M059J (cell line): ENCODE results near the gene BBX. TPM values are rescaled to one million over a fixed set of nuclear protein-coding genes. Genes with fewer than 3 reads are reported as not detected.
"Not testable (repeated sequence)": the region's sequence is repeated elsewhere in the genome, so short reads cannot be mapped to it uniquely, and the experiment has no call there.

ENCODE experiments used
- DNase-seq: peaks from one replicate; pipeline ENCODE4 v3.0.0-alpha.2; 2012; ENCODE audit warnings: low read depth
- total RNA-seq: library from RNA; depleted of rRNA; stranded (reverse); fragments of >200 nt; shearing (Covaris generic); gene quantifications from 2 replicates; pipeline ENCODE4 v1.2.3, GENCODE V29; 2014

BBX gene
- total RNA-seq, 1 experiment from 2014 or later: 81.8 TPM

DNA sequence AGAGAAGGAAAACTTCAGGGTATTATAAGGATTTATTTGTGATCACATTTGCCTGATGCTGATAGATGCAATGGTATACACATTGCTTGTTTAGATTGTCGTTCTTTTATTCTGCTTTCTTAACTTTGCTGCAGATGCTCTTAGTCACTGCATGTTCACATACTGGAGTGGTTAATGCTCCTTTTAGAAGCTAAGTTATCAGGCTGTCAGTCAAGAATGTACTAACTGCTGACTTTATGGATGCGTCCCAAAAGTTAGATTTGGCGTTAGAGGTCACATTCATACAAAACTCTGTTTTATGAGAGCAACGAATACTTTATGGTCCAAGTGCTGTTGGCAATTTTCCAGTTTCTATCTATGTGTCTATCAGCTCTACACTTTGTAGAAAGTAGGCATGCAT is 160.7 kb downstream of the BBX start:
- DNase-seq: peak; percentile 20

DNA sequence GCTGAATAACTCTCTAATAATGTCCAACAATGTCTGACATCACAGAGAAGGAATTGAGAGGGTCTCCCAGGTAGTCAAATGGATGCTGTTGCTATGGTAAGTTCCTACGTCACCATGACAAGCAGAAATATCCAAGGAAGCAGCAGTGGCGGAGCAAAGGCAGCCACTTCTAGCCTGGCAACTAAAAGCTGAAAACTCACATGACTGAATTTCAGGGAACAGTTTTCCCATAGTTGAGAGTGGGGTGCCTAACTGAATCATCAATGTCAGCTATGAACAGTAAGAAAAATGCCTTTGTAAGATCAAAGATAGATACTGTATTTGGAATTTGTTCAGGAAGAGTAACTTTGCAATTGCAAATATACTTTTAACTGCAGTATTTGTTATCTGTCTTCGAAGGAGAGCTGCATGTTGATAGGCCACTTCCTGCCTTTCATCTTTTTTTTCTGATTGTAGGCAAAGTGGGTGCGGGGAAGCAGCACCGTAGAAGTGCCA is 161.7 kb downstream of the BBX start:
- no peak for DNase-seq

DNA sequence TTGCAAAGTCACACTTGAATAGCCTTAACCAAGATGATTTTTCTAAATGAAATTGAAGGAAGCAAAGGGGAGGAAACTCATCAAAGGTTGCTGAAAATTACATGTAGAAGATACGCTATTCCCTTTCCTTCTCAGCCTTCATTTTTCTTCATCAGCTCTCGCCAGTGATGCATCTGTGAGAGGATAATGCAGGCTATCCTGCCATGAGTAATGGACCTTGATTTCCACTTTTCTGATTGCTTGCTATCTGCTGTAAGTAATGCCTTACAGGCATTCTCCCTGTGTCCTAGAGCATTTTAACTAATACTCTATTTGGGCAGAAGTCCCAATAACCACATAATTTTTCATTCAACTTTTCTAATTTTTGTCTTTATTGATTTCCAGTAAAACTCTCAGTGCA is 162.6 kb downstream of the BBX start:
- DNase-seq: no peak

DNA sequence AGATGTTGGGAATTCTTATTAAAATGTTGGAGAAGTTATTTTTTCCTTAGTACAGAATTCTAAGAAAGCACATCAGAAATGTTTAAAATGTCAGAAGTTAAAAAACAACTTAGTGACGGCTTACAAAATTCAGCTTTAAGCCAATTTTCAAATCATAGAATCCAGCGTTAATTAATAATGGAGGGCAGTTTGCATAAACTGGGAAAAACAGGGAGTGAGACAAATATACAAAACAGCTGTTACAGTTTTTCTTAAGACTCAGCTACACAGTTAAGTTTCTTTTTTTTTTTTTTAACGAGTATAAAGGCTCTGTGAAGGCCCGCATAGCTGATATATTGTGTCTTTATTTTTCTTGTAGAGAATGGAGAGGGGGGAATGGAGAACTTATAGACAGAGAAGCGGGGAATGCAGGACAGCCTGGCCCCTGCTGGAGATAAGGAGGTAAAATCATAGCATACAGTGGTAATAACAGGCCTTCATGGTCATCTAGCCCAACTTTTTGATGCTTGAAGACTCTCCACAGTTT is 164.4 kb downstream of the BBX start:
- no peak for DNase-seq

DNA sequence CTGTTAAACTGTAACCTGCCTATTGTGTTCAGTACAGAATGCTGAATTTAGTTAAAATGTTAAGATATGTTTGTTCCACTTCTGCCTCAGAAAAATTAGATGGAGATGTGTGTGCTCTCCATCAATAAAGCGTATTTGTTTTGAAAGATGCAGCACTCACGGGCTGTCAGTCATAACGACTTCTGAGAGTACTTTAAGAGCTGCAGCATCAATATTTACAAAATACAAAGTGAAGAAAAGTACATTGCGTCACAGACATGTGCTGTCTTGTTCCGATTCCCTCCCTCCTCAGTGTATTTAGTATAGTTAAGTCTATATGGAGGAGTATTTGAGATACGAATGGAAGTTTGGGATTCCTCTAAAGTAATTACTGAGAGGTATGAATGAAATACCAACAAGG is 166.6 kb downstream of the BBX start:
- DNase-seq: no peak

DNA sequence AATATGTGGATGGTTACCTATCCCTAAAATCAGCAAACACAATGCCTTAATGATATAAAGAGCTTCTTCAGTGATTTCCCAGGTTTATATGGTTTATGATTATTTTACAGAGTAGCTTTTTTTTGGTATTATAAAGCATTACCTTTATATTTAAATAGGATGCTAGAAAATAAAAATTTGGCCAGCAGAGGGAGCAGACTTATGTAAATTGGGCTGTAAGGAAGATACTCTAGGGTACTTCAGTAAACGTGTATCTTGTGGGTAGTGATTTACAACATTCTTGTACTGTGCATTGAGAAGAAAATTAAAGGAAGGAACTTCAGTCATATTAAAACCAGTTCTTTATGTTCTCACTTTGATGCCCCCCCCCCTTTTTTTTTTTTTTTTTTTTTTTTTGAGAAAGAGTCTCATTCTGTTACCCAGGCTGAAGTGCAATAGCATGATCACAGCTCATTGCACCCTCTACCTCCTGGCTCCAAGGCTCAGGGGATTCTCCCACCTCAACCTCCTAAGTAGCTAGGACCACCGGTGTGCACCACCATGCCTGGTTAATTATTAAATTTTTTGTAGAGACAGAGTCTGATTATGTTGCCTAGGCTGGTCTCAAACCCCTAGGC is 167.9 kb downstream of the BBX start:
- DNase-seq: peak; percentile 59

DNA sequence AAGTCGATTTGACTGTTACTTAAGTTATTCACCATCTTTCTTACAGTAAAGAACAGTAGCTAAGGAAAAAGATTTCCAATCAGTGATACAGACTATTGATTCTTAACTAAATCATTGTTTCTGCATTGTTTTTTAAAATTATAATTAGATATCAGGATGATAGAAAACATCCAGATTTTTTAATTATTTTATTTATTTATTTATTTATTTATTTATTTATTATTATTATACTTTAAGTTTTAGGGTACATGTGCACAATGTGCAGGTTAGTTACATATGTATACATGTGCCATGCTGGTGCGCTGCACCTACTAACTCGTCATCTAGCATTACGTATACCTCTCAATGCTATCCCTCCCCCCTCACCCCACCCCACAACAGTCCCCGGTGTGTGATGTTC is 169.2 kb downstream of the BBX start:
- DNase-seq: not testable (repeated sequence)

DNA sequence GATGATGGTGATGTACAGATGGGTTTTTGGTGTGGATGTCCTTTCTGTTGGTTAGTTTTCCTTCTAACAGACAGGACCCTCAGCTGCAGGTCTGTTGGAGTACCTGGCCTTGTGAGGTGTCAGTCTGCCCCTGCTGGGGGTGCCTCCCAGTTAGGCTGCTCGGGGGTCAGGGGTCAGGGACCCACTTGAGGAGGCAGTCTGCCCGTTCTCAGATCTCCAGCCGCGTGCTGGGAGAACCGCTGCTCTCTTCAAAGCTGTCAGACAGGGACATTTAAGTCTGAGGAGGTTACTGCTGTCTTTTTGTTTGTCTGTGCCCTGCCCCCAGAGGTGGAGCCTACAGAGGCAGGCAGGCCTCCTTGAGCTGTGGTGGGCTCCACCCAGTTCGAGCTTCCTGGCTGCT is 174.6 kb downstream of the BBX start:
- DNase-seq: not testable (repeated sequence)

DNA sequence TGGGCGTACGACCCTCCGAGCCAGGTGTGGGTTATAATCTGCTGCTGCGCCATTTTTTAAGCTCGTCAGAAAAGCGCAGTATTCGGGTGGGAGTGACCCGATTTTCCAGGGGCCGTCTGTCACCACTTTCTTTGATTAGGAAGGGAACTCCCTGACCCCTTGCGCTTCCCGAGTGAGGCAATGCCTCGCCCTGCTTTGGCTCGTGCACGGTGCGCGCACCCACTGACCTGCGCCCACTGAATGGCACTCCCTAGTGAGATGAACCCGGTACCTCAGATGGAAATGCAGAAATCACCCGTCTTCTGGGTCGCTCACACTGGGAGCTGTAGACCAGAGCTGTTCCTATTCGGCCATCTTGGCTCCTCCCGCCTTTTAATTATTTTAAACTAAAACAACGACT is 175.1 kb downstream of the BBX start:
- not testable (repeated sequence) for DNase-seq

DNA sequence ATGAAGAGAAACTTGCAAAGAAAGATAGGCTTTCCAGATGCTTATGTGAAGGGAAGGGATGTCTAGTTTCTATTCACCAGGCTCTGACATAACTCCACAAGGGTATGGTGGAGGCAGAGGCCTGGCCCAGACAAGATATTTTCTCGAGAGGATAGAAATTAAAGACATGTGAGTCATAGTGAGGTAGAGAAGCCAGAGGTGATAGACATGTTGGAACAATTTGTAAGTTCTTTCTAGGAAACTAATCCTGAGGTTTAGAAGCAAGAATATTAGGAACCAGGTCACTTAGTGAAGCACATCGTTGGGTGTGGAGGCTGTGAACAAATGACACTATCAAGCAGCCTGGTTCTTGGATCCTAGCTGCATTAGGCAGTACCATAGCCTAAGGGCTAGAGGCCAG is 176.9 kb downstream of the BBX start:
- DNase-seq: peak; percentile 41

DNA sequence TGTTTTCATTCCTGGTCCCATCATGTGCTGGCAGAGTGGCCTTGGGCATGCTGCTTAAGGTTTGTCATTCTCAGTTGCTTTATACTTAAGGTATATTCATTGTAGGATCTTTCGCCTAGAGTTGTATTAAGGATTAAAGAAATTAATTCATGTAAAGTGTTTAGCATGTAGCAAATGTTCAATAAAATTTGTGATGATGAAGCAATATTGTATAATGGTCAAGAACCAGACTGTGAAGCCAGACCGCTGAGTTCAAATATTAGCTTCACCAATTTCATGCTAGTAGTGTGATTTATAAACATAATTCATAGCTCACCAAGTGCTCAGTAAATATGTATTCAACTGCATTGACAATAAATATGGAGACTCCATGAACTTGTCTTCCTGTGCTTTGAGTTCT is 178.5 kb downstream of the BBX start:
- DNase-seq: no peak

DNA sequence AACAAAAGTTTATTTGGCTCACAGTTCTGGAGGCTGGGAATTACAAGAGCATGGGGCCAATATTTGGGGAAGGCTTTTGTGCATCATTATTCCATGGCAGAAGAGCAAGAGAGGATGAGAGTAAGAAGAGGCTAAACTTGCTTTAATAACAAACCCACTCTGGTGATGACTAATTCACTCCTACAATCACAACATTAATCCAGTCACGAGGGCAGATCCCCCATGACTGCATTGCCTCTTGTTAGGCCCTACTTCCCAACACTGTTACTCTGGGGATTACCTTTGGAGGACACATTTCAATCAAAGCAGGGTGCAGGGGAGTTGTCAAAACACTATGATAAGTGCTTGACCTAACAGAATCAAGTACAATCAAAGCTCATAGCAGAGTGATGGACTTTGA is 181.7 kb downstream of the BBX start:
- peak; percentile 42 for DNase-seq

DNA sequence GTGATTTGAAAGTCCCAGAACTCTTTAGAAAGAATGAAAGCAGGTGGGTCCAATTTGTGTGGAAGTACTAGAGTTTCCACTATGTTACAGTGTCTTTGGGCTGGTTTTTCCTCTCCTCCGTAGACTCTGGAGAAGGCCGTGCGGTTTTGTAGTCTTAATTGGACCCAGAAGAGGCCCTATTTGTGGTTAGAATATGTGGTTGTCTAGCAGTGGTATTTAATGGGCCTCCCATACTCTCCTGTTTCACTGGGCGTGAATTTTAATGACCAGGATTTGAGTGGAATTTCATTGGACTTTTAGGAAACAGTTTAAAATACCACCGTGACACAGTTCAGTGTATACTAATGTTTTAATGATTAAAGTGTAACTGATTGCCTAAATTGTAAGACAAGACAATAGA is 182.3 kb downstream of the BBX start:
- DNase-seq: peak; percentile 20

DNA sequence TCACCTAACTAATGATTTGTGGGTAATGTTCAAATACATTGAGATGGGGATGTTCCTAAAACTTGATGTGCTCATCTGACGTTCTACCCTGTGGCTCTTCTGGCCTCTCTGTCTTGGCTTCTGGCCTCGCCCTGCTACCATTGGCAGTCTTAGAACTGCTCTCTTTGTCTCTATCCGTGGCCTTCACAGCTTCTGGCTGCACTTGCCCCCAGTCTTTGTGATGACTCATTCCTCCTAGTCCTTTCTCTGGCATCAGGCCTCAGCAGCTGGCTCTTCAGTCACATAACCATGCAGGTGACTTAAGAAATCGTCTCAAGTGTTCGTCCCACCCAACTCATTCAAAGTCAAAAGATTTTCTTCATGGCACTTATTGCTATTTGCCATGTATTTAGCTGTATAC is 188.1 kb downstream of the BBX start:
- peak; percentile 55 for DNase-seq

DNA sequence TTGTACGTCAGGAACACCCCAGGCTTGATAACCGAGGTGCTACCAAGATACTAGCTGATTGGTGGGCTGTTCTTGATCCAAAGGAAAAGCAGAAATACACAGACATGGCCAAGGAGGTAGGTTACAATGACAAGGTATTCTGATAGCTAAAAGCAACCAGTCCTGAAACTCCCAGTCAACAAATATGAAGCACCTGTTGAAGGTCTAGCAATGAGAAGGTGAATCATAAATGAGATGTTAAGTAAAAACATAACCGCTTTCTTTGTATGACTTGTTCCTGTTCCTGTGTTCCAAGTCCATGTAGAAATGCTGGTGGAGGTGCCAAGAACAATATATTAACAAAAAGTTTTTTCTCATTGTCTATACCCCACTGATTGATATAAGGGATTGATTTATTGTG is 194.0 kb downstream of the BBX start:
- DNase-seq: no peak

DNA sequence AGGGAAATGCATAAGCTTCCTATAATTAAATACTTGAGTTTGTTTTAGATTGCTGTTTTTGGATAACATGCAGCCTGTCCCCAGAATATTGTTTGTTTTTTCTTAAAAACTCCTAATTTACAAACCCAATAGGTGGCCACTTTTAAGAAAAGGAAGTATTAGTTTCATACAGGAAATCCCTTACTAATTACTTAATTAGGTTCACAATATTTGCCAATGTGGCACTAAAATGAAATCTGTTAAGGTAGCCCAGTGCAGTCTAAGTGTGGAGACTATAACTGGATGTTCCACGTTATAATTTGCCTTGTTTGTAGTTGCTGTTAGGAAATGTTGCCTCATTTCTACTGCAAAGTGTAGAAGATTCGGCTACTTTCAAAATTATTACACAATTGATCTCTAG is 195.8 kb downstream of the BBX start:
- no peak for DNase-seq

DNA sequence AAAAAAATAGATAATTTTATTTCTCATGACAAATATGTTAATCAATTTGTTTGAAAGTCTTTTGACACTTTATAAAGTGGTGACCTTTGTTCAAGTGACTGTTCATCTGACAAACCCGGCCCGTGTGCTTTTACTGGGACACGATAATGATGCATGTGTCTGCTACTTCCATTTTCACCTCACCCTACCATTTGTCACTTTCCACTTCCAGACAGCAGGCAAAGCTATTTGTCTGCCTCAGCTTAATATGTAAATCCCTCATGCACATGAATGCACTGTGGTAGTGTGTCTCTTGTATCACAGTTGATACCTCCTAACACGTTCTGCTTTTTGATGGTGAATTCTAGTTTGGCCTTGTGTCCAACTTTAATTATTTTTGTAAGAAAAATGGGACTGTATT is 204.3 kb downstream of the BBX start:
- DNase-seq: no peak

DNA sequence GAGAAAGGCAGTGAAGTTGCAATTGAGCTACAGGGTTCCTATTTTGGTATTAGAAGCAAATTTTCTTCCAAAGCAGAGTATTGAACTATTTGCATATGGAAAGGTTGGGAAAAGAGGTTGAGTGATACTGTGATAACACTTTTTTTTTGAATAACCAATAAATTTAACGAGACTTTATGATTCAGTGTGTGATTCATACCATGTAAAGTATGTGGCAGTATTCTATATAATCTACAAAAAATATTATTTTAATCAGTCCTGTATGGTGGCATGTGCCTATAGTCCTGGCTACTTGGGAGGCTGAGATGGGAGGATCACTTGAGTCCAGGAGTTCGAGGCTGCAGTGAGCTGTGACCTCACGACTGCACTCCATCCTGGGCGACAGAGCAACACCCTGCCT is 206.9 kb downstream of the BBX start:
- DNase-seq: no peak

DNA sequence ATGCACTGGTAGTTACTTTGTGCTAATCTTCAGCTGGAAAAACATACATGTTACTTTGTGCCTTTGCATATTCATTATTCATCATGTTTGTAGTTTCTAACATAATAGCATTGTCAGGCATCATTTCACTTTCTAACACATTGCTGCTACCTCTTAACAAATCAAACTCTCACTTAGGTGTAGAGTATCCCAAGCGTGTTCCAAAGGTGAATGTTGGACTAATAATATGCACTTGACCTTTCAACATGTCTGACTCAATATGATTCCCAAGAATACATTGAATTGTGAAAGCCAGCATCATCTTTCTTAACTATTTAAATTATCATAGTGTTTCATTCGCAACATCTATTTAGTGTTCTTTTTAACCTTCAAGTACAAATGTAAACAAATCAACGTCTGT is 211.6 kb downstream of the BBX start:
- DNase-seq: no peak

DNA sequence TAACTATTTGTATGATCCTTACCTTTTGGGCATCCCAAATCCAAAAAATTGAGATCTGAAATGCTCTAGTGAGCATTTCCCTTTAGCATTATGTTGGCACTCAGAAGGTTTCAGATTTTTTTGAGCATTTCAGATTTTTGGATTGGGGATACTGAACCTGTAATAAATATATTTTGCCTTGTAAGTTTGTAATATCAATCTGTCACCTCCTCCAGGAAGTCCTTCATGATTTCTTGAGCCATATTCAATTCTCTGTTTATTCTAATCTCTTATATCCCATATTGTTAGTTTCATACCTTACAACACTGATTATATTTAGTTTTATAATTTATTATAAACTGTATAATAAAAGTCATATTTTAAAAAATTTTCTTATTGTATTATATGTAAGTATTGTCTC is 215.2 kb downstream of the BBX start:
- DNase-seq: no peak

DNA sequence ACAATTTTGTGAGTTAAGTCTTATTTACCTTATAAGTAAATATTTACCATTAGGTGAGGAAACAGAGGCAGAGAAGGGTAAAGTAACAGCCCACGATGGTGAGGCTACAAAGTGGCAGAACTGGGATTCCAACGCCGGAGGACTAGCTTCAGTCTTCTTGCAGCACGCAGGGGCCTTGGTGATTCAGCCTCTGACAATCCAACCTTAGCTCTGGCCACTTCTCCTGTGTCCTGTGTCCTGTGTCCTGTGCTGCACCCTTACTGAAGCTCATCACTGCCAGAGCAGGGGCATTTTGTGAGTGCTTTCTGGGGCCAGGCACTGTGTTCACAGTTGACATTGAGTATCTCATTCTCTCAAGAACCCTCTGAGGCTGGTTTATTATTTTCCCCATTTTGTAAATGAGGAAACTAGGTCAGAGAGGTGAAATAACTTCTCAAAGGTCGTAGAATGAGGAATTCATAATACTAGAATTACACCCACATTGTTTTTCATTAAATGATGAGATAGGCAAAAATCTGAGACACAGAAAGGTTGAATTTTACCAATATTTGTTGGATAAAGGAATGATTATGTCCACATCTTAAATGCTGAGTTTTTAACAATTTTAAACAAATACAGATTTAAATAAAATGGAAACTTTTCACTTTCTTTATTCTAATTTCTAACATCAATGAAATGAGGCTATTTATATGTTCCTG is 215.9 kb downstream of the BBX start:
- DNase-seq: no peak

DNA sequence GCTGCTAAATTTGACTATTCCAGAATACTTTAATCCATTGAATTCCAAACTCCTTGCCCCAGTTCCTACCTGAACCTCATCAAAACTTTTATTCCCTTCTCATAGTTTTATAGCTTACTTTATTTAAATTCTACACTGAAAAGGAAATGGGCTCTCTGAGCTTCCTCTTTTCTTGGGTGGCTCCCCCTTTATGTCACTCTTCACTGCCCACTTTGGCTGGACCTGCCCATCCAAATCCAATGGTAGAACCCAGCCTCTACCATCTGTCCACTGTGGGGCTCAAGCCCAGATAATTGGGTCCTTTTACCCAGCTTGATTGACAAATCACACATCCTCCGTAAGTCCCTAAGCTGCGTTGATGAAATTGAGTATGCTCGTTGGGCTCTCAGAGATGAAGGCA is 216.5 kb downstream of the BBX start:
- DNase-seq: no peak
